Fibroblast of villous mesenchyme (primary cell): ENCODE results near the gene TRAF3. TPM values are rescaled to one million over a fixed set of nuclear protein-coding genes. Genes with fewer than 3 reads are reported as not detected.
A peak's percentile ranks its signal among the peaks of the same experiment; 100 is the strongest.

Source experiments
- DNase-seq: peaks from one replicate; pipeline ENCODE4 v3.0.0-alpha.2; 2010; ENCODE audit warnings: low read depth
- H3K4me3 ChIP-seq: 2 replicates; pipeline ENCODE4 v1.5.1; 2011; ENCODE audit warnings: low read depth, mild to moderate bottlenecking, low read length
- CTCF ChIP-seq: IDR thresholded peaks from 2 replicates; pipeline ENCODE4 v1.5.1; 2012; ENCODE audit warnings: low read depth, mild to moderate bottlenecking, low read length; ENCODE audit not compliant: insufficient read depth
- total RNA-seq: library from RNA; depleted of rRNA; stranded (reverse); fragments of >200 nt; gene quantifications from 2 replicates; pipeline ENCODE4 v1.2.3, GENCODE V29; 2012

TRAF3 gene
- total RNA-seq, 1 donor = 30.7 TPM

GRCh38 chr14:102824832-102825231 lies 47.6 kb downstream of the TRAF3 start:
- TF ChIP-seq CTCF = no peak
- peak; percentile 33 for DNase-seq
- H3K4me3 ChIP-seq = no peak overlapping the region

GRCh38 chr14:102825307-102826095 lies 48.3 kb downstream of the TRAF3 start:
- DNase-seq = no peak

GRCh38 chr14:102826161-102826560 lies 48.9 kb downstream of the TRAF3 start:
- DNase-seq = no peak
- H3K4me3 ChIP-seq = no peak overlapping the region
- TF ChIP-seq CTCF = no peak

More at GRCh38 chr14:102825307-102826095, 48.3 kb downstream of the TRAF3 start:
- no peak overlapping the region for H3K4me3 ChIP-seq
- no peak for TF ChIP-seq CTCF

- no peak overlapping the region for H3K4me3 ChIP-seq
- no peak for DNase-seq
- no peak for TF ChIP-seq CTCF
Measured at GRCh38 chr14:102826751-102827675, 49.8 kb downstream of the TRAF3 start.

GRCh38 chr14:102827716-102828115 lies 50.5 kb downstream of the TRAF3 start:
- peak overlapping the region; percentile 21 for H3K4me3 ChIP-seq
- DNase-seq = no peak
- TF ChIP-seq CTCF = no peak

GRCh38 chr14:102828151-102828550 lies 50.9 kb downstream of the TRAF3 start:
- TF ChIP-seq CTCF = no peak
- no peak for DNase-seq
- peak overlapping the region; percentile 21 for H3K4me3 ChIP-seq
